ENCODE data around the gene PCNX3.

- no peak; the same call in 1 of the 2 replicates for TF ChIP-seq POLR2A (IDR thresholded peaks at IDR 0.05; ENCODE audit: low read depth, low read length)
- peak; percentile 52; the same call in 1 of the 2 replicates for TF ChIP-seq POLR2AphosphoS5 (IDR thresholded peaks at IDR 0.05; ENCODE audit: low read depth, low read length)
- no peak; the same call in 1 of the 2 replicates for TF ChIP-seq TAF1 (IDR thresholded peaks at IDR 0.05; ENCODE audit: low read depth, low read length)
- no peak for TF ChIP-seq SPI1 (IDR thresholded peaks at IDR 0.05; ENCODE audit: low read depth, low read length)
Measured at GRCh38 chr11:65615229-65615949, at the start of gene PCNX3.
